Heart right ventricle (tissue), 16 donors: Measurements from ENCODE around the gene SLX4IP. TPM values are rescaled to one million over a fixed set of nuclear protein-coding genes. Genes with fewer than 3 reads are reported as not detected.

Experiments
- ATAC-seq, 8 donors: fragments of 200-7000 bp; cut with Tn5 transposase; one replicate each; pipeline ENCODE4 v1.9.1; 2020; ENCODE audit warnings: mild to moderate bottlenecking in 8 of 8, moderate library complexity in 8 of 8, moderate number of reproducible peaks in 1 of 8
- DNase-seq, 2 donors: peaks; one replicate each; pipeline ENCODE4 v3.0.0-alpha.2; 2020
- H3K27ac ChIP-seq, 10 donors: fragments of 200-600 bp; sonication (generic) in 2 of 10; one replicate each; pipeline versions ENCODE4 v1.5.0 to v1.8.0; 2020 to 2022; ENCODE audit warnings: mild to moderate bottlenecking in 3 of 10
- H3K27me3 ChIP-seq, 7 donors: fragments of 200-600 bp; one replicate each; pipeline ENCODE4 v1.8.0; 2021 to 2022; ENCODE audit warnings: mild to moderate bottlenecking in 2 of 7
- H3K36me3 ChIP-seq, 9 donors: fragments of 200-600 bp; sonication (generic) in 1 of 9; one replicate each; pipeline versions ENCODE4 v1.5.0 to v1.8.0; 2020 to 2022; ENCODE audit warnings: mild to moderate bottlenecking in 2 of 9
- H3K4me1 ChIP-seq, 9 donors: fragments of 200-600 bp; sonication (generic) in 1 of 9; one replicate each; pipeline versions ENCODE4 v1.5.0 to v1.8.0; 2020 to 2022; ENCODE audit warnings: mild to moderate bottlenecking in 4 of 9
- H3K4me3 ChIP-seq, 10 donors: fragments of 200-600 bp; sonication (generic) in 2 of 10; one replicate each; pipeline versions ENCODE4 v1.5.0 to v1.8.0; 2020 to 2022; ENCODE audit warnings: mild to moderate bottlenecking in 7 of 10, moderate library complexity in 2 of 10
- H3K9me3 ChIP-seq, 11 donors: fragments of 200-600 bp in 10 of 11; sonication (generic) in 2 of 11; one replicate each; pipeline versions ENCODE4 v1.5.0 to v1.8.0; 2013 to 2022; ENCODE audit warnings: mild to moderate bottlenecking in 2 of 11, control low read depth in 1 of 11, moderate library complexity in 1 of 11
- CTCF ChIP-seq, 9 donors: fragments of 200-600 bp; sonication (generic) in 2 of 9; IDR thresholded peaks; one replicate each; pipeline versions ENCODE4 v1.5.0 to v1.8.0; 2021 to 2022; ENCODE audit warnings: antibody characterized with exemption in 9 of 9, mild to moderate bottlenecking in 5 of 9, moderate library complexity in 1 of 9
- WGBS, 2 donors: extraction: QIAGEN DNeasy Blood & Tissue Kit; methylation state at CpG; one replicate each; pipeline ENCODE4 v1.1.7; 2013; ENCODE audit warnings: inconsistent platforms in 1 of 2; 5-methylcytosine and 5-hydroxymethylcytosine counted together
- intact Hi-C, 10 donors: fragments of 100-400 bp; cut with DNase I; formaldehyde crosslinking; loops; one replicate each; pipeline versions ENCODE4 v1.11.1 to v1.14.2; 2022
- polyA plus RNA-seq, 2 donors: library from polyadenylated mRNA; stranded (reverse); fragments of 200-250 nt; gene quantifications; one replicate each; pipeline ENCODE4 v1.2.3, GENCODE V29; 2013
- total RNA-seq, 10 donors: library from RNA; stranded (reverse); fragmentation: NEBNext Ultra II Directional in 3 of 10; extraction: Animal tissue kit (Norgen Biotek cat#: 25700) in 3 of 10; gene quantifications; one replicate each; pipeline versions ENCODE4 v1.2.1 to v1.2.4, GENCODE V29; 2021 to 2023
- donor health status: Arrhythmogenic right ventricular cardiomyopathy.
- donor health status: ischemic (EF 13 %, LVEDD 7.1; RV severe dilation, severe dysfunction).
- donor health status: healthy with polysubstance abuse.
- donor health status: DM: no; HTN: yes; CAD: no.
- donor health status: DM: no; HTN: no; CAD: no.
- donor health status: ischemic (EF 25% LVEDD 6.9; RV normal size, moderate dysfunction).
- donor health status: ischemic (EF 25% LVEDD 5.7; RV mildly dilated, moderate dysfunction).
- donor health status: healthy.
- donor health status: DM: yes; HTN: yes; CAD: no.
- donor health status: Ischemic cardiomyopathy.
- donor health status: ischemic (EF 35%, LVEDD 5.7; RV mildly dilated, moderate dysfunction).
- donor health status: nonischemic (EF 11% LVEDD 7.7; RV severe dilation, severe dysfunction).
- donor health status: DM: yes; HTN: yes; CAD: no.
- donor health status: PGD.
- donor health status: ischemic (EF 29% LVEDD 5.4; RV normal size, mild dysfunction).
- donor health status: nonischemic (EF 23%, LVEDD 6.1; RV moderate dilation, normal function).

SLX4IP gene
- total and polyA plus RNA-seq, 12 donors: 0.71 to 3.1 (median 2.6) TPM

GRCh38 chr20:10667077-10667401 is 231.9 kb downstream of the SLX4IP start:
- ATAC-seq: peak in 4 of 8 donors; percentile 1 to 15 (median 8)
- Histone ChIP-seq H3K9me3 (no peaks in the 10 kb centered on the region), H3K4me1 (peaks cover 14 to 88% (median 65%) of the 10 kb centered on the region in 9 donors), H3K27ac (peak overlapping the region; percentile 5 to 82 (median 62)), H3K27me3 (no peaks in the 10 kb centered on the region), H3K4me3 (peak overlapping the region in 8 of 10 donors; percentile 14 to 98 (median 82)), H3K36me3 (peaks cover 0 to 73% (median 4%) of the 10 kb centered on the region in 9 donors)
- TF ChIP-seq CTCF (IDR thresholded peaks at IDR 0.05): no peak
- intact Hi-C loops: loop anchor here in 4 of 10 donors (5.0 to 10.0 kb wide), 2 partner anchors 110 to 112 kb away; no protein-coding TSS in a partner anchor
- 62% methylated on average over 21 of the region's 21 CpGs for WGBS, 2 donors
- DNase-seq: peak; percentile 39 to 60

- ATAC-seq (no peak), DNase-seq (no peak)
- H3K27ac ChIP-seq: peak overlapping the region in 8 of 10 donors; percentile 5 to 82 (median 66)
- peaks cover 14 to 83% (median 64%) of the 10 kb centered on the region in 9 donors for H3K4me1 ChIP-seq
- peaks cover 0 to 67% (median 0%) of the 10 kb centered on the region in 9 donors for H3K36me3 ChIP-seq
- WGBS, 2 donors: 87 to 88% methylated on average over 6 of the region's 6 CpGs
- no peaks in the 10 kb centered on the region for H3K9me3 ChIP-seq
- no peak for TF ChIP-seq CTCF (IDR thresholded peaks at IDR 0.05)
- intact Hi-C loops: loop anchor here in 4 of 10 donors (5.0 to 10.0 kb wide), 2 partner anchors 110 to 113 kb away; no protein-coding TSS in a partner anchor
- peak overlapping the region in 8 of 10 donors; percentile 14 to 98 (median 82) for H3K4me3 ChIP-seq
- no peaks in the 10 kb centered on the region for H3K27me3 ChIP-seq
These were observed 232.6 kb downstream of the SLX4IP start for GRCh38 chr20:10667560-10668167.

GRCh38 chr20:10668677-10669368 is 233.7 kb downstream of the SLX4IP start:
- Histone ChIP-seq H3K27me3 (no peaks in the 10 kb centered on the region), H3K27ac (peak overlapping the region in 4 of 10 donors; percentile 19 to 99 (median 59)), H3K4me3 (peak overlapping the region in 7 of 10 donors; percentile 22 to 98 (median 84)), H3K9me3 (no peaks in the 10 kb centered on the region), H3K4me1 (peaks cover 14 to 71% (median 61%) of the 10 kb centered on the region in 9 donors), H3K36me3 (peaks cover 0 to 55% (median 0%) of the 10 kb centered on the region in 9 donors)
- no peak for ATAC-seq
- no peak for DNase-seq
- intact Hi-C loops: loop anchor here in 4 of 10 donors (5.0 to 10.0 kb wide), 2 partner anchors 112 to 114 kb away; no protein-coding TSS in a partner anchor
- 66 to 73% methylated on average over 7 of the region's 7 CpGs for WGBS, 2 donors
- TF ChIP-seq CTCF (IDR thresholded peaks at IDR 0.05): no peak

- ATAC-seq (no peak), DNase-seq (no peak)
- no peaks in the 10 kb centered on the region for H3K27me3 ChIP-seq
- H3K4me1 ChIP-seq: peaks cover 12 to 67% (median 54%) of the 10 kb centered on the region in 9 donors
- peaks cover 0 to 48% (median 0%) of the 10 kb centered on the region in 9 donors for H3K36me3 ChIP-seq
- intact Hi-C loops: loop anchor here in 8 of 10 donors (2.0 to 10.0 kb wide), 19 partner anchors 72 to 875 kb away; partner anchors contain the start of gene SLX4IP (in 1 of the 8)
- 36 to 42% methylated on average over 6 of the region's 6 CpGs for WGBS, 2 donors
- H3K4me3 ChIP-seq: peak overlapping the region in 9 of 10 donors; percentile 69 to 98 (median 90)
- peak overlapping the region in 9 of 10 donors; percentile 89 to 100 (median 98) for H3K27ac ChIP-seq
- H3K9me3 ChIP-seq: no peaks in the 10 kb centered on the region
- TF ChIP-seq CTCF (IDR thresholded peaks at IDR 0.05): no peak
These were observed 234.8 kb downstream of the SLX4IP start for GRCh38 chr20:10669843-10670446.
